Uterus (tissue), 4 donors: ENCODE data around the gene C19orf44. TPM values are rescaled to one million over a fixed set of nuclear protein-coding genes. Genes with fewer than 3 reads are reported as not detected.

Experiments used
- DNase-seq, 2 donors: peaks; one replicate each; pipeline ENCODE4 v3.0.0-alpha.2; 2019 to 2020
- H3K27ac ChIP-seq, 2 donors: fragments of 200-600 bp; sonication (generic); 1 replicate in 1 of 2; 2 replicates in 1 of 2; pipeline ENCODE4 v1.5.1; 2016 to 2018
- H3K27me3 ChIP-seq, 2 donors: fragments of 200-600 bp; sonication (generic); one replicate each; pipeline ENCODE4 v1.5.1; 2018 to 2019; ENCODE audit warnings: control low read depth in 1 of 2
- H3K36me3 ChIP-seq, 2 donors: fragments of 200-600 bp; sonication (generic); one replicate each; pipeline ENCODE4 v1.5.1; 2019; ENCODE audit warnings: control low read depth in 1 of 2
- H3K4me1 ChIP-seq, 2 donors: fragments of 200-600 bp; sonication (generic); one replicate each; pipeline ENCODE4 v1.5.1; 2018 to 2019; ENCODE audit warnings: control low read depth in 1 of 2
- H3K4me3 ChIP-seq, 2 donors: fragments of 200-600 bp; sonication (generic); 1 replicate in 1 of 2; 2 replicates in 1 of 2; pipeline ENCODE4 v1.5.1; 2018 to 2019; ENCODE audit warnings: mild to moderate bottlenecking in 1 of 2
- H3K9me3 ChIP-seq, 2 donors: fragments of 200-600 bp; sonication (generic); one replicate each; pipeline ENCODE4 v1.5.1; 2019; ENCODE audit warnings: control low read depth in 1 of 2
- POLR2A ChIP-seq, 2 donors: fragments of 450-650 bp; IDR thresholded peaks; one replicate each; pipeline ENCODE4 v1.6.1; 2016; ENCODE audit warnings: antibody characterized with exemption in 2 of 2, mild to moderate bottlenecking in 1 of 2, moderate library complexity in 1 of 2
- intact Hi-C: fragments of 100-400 bp; cut with DNase I; formaldehyde crosslinking; loops from one replicate; pipeline ENCODE4 v1.15.1; 2023; ENCODE audit warnings: low total_unique reads
- total RNA-seq, 4 donors: library from RNA; depleted of rRNA in 3 of 4; stranded (reverse); fragments of >200 nt in 3 of 4; gene quantifications; one replicate each; pipeline versions ENCODE4 v1.1.0 to v1.2.4, GENCODE V29; 2014 to 2023
- TF ChIP-seq, protein P1 (sequence below), 4 experiments: fragments of 200-600 bp in 2 of 4; fragments of 450-650 bp in 2 of 4; sonication (generic) in 2 of 4; IDR thresholded peaks; one replicate each; pipeline ENCODE4 v1.5.1; 2016 to 2019; ENCODE audit warnings: antibody characterized with exemption in 4 of 4, mild to moderate bottlenecking in 2 of 4, moderate library complexity in 1 of 4
- donor health status: DM: yes; HTN: yes; CAD: no.

C19orf44 gene
- total RNA-seq, 4 donors from 2014 or later: 0.26 to 11.9 (median 7.5) TPM

GRCh38 chr19:16561382-16561781, 65.2 kb downstream of the C19orf44 start:
- Histone ChIP-seq H3K36me3 (no peaks in the 10 kb centered on the region), H3K4me1 (no peaks in the 10 kb centered on the region), H3K27me3 (no peaks in the 10 kb centered on the region), H3K27ac (no peak overlapping the region), H3K4me3 (no peak overlapping the region), H3K9me3 (no peaks in the 10 kb centered on the region)
- TF ChIP-seq, protein P1, sequence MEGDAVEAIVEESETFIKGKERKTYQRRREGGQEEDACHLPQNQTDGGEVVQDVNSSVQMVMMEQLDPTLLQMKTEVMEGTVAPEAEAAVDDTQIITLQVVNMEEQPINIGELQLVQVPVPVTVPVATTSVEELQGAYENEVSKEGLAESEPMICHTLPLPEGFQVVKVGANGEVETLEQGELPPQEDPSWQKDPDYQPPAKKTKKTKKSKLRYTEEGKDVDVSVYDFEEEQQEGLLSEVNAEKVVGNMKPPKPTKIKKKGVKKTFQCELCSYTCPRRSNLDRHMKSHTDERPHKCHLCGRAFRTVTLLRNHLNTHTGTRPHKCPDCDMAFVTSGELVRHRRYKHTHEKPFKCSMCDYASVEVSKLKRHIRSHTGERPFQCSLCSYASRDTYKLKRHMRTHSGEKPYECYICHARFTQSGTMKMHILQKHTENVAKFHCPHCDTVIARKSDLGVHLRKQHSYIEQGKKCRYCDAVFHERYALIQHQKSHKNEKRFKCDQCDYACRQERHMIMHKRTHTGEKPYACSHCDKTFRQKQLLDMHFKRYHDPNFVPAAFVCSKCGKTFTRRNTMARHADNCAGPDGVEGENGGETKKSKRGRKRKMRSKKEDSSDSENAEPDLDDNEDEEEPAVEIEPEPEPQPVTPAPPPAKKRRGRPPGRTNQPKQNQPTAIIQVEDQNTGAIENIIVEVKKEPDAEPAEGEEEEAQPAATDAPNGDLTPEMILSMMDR (IDR thresholded peaks at IDR 0.05): no peak
- TF ChIP-seq POLR2A (IDR thresholded peaks at IDR 0.05): no peak
- intact Hi-C loops: no loop called here
- no peak for DNase-seq

GRCh38 chr19:16562608-16563025, 66.4 kb downstream of the C19orf44 start:
- H3K9me3 ChIP-seq: no peaks in the 10 kb centered on the region
- TF ChIP-seq, protein P1 (IDR thresholded peaks at IDR 0.05): no peak
- TF ChIP-seq POLR2A (IDR thresholded peaks at IDR 0.05): no peak
- H3K27me3 ChIP-seq: no peaks in the 10 kb centered on the region
- no peaks in the 10 kb centered on the region for H3K4me1 ChIP-seq
- H3K4me3 ChIP-seq: no peak overlapping the region
- no peak for DNase-seq
- no peak overlapping the region for H3K27ac ChIP-seq
- intact Hi-C loops: no loop called here
- H3K36me3 ChIP-seq: no peaks in the 10 kb centered on the region

GRCh38 chr19:16564842-16565241, 68.6 kb downstream of the C19orf44 start:
- no peak for DNase-seq
- no peak for TF ChIP-seq POLR2A (IDR thresholded peaks at IDR 0.05)
- TF ChIP-seq, protein P1 (IDR thresholded peaks at IDR 0.05): no peak
- Histone ChIP-seq H3K27me3 (no peaks in the 10 kb centered on the region), H3K4me1 (no peaks in the 10 kb centered on the region), H3K27ac (no peak overlapping the region), H3K4me3 (no peak overlapping the region), H3K9me3 (no peaks in the 10 kb centered on the region), H3K36me3 (no peaks in the 10 kb centered on the region)
- intact Hi-C loops: no loop called here

DNA sequence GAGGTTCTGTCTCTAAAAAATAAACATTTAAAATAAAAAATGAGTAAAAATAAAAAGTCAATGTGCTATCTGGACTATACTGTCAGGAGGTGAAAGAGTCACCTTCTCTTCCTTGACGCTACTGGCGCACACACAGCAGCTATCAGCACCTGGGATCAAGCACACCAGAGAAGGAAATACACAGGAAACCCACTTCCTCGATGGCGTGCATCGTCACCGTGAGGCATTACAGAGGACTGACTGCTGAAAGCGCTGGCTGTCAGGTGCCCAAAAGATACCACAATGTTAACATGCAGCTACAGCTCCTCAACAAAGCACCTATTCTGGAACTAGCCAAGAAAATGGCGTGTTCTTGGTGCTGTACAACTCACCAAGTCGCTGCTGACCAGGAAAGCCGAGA, 70.0 kb downstream of the C19orf44 start:
- Histone ChIP-seq H3K27me3 (no peaks in the 10 kb centered on the region), H3K4me1 (no peaks in the 10 kb centered on the region), H3K27ac (peak overlapping the region in 1 of 2 donors; percentile 33), H3K36me3 (no peaks in the 10 kb centered on the region), H3K4me3 (no peak overlapping the region), H3K9me3 (no peaks in the 10 kb centered on the region)
- intact Hi-C loops: no loop called here
- no peak for DNase-seq
- TF ChIP-seq POLR2A (IDR thresholded peaks at IDR 0.05): no peak
- TF ChIP-seq, protein P1 (IDR thresholded peaks at IDR 0.05): no peak

DNA sequence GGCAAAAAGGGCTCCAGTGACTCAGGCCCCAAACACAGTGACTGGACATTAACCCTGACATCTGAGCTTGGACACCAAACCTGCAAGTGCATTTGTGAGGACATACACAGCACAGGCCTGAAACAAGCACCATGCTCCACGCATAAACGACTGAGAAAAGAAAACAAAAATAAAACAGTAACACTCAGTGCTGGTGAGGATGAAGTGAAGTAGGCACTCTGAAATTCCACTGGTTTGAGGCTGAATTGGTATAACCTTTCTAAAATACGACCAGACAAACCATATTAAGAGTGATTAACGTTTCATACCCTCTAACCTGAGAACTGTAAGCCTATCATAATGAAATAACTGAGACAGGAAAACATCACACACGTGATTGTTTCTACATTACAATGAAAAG, 70.5 kb downstream of the C19orf44 start:
- H3K9me3 ChIP-seq: no peaks in the 10 kb centered on the region
- DNase-seq: no peak
- TF ChIP-seq POLR2A (IDR thresholded peaks at IDR 0.05): no peak
- TF ChIP-seq, protein P1 (IDR thresholded peaks at IDR 0.05): no peak
- H3K27me3 ChIP-seq: no peaks in the 10 kb centered on the region
- H3K4me3 ChIP-seq: no peak overlapping the region
- H3K27ac ChIP-seq: peak overlapping the region in 1 of 2 donors; percentile 33
- intact Hi-C loops: no loop called here
- H3K4me1 ChIP-seq: no peaks in the 10 kb centered on the region
- no peaks in the 10 kb centered on the region for H3K36me3 ChIP-seq
